Upper lobe of right lung (tissue), 1 donor: ENCODE data around the gene PELI1. TPM values are rescaled to one million over a fixed set of nuclear protein-coding genes. Genes with fewer than 3 reads are reported as not detected.
A peak's percentile ranks its signal among the peaks of the same experiment; 100 is the strongest.

Experiments
- ATAC-seq: fragments of 200-7000 bp; cut with Tn5 transposase; one replicate; pipeline ENCODE4 v1.9.1; 2020; ENCODE audit warnings: mild to moderate bottlenecking, moderate library complexity
- DNase-seq: peaks from one replicate; pipeline ENCODE4 v3.0.0-alpha.2; 2020
- H3K27ac ChIP-seq: fragments of 200-600 bp; one replicate; pipeline ENCODE4 v1.8.0; 2022
- H3K27me3 ChIP-seq: fragments of 200-600 bp; one replicate; pipeline ENCODE4 v1.8.0; 2022; ENCODE audit warnings: mild to moderate bottlenecking
- H3K36me3 ChIP-seq: fragments of 200-600 bp; one replicate; pipeline ENCODE4 v1.8.0; 2022
- H3K4me1 ChIP-seq: fragments of 200-600 bp; one replicate; pipeline ENCODE4 v1.8.0; 2022
- H3K4me3 ChIP-seq: fragments of 200-600 bp; one replicate; pipeline ENCODE4 v1.8.0; 2022; ENCODE audit warnings: mild to moderate bottlenecking
- H3K9me3 ChIP-seq: fragments of 200-600 bp; one replicate; pipeline ENCODE4 v1.8.0; 2022
- CTCF ChIP-seq: fragments of 200-600 bp; IDR thresholded peaks from one replicate; pipeline ENCODE4 v1.8.0; 2022; ENCODE audit warnings: antibody characterized with exemption
- intact Hi-C: fragments of 100-400 bp; cut with DNase I; formaldehyde crosslinking; loops from one replicate; pipeline ENCODE4 v1.11.0; 2022
- total RNA-seq: library from RNA; stranded (reverse); fragmentation: NEBNext Ultra II Directional; extraction: Animal tissue kit (Norgen Biotek cat#: 25700); gene quantifications from one replicate; pipeline ENCODE4 v1.2.1, GENCODE V29; 2021
- donor health status: DM: no; HTN: yes; CAD: no; lungs with severe emphysema.

Gene PELI1
- total RNA-seq, 1 donor from 2014 or later: 35.8 TPM

DNA sequence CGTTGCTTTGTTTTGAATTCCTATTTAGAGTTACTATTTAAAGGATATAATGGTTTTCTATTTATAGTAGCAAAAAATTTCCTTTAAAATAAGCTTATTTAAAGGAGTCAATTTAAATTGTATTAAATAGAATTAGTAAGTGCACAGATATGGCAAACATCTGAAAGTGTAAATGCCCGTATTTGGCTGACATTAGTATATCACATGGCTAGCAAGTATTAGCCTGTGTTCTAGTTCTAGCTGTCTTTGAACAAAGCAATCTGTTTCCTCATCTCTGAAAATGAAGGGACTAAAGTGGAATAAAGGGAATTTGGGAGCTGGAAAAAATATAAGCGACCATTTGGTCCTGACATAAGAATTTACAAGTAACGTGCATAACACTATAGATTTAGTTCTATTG is 32.2 kb downstream of the PELI1 start:
- DNase-seq (no peak), ATAC-seq (no peak)
- Histone ChIP-seq H3K4me1 (peaks cover 54% of the 10 kb centered on the region), H3K36me3 (peaks cover 11% of the 10 kb centered on the region), H3K9me3 (no peaks in the 10 kb centered on the region), H3K4me3 (no peak overlapping the region), H3K27ac (no peak overlapping the region), H3K27me3 (no peaks in the 10 kb centered on the region)
- TF ChIP-seq CTCF: no peak
- intact Hi-C loops: no loop called here

DNA sequence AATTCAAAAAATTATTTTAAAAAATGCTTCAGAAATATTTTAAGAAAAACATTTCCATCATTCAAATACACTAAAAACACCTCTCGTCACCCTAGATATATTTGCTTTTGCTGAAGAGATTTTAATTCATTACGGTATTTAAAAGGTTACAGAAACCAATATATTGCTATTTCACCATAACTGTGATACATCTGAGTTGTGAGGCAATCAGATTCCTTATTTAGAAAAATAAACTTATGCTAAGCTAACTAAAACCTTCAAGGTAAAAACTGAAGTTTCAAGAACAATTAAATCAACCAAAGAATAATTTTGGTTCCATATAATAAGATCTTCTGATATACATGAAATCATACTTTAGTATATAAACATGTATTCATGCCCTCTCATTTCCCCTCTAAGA is 32.8 kb downstream of the PELI1 start:
- peaks cover 15% of the 10 kb centered on the region for H3K36me3 ChIP-seq
- no peaks in the 10 kb centered on the region for H3K9me3 ChIP-seq
- peaks cover 50% of the 10 kb centered on the region for H3K4me1 ChIP-seq
- DNase-seq (no peak), ATAC-seq (no peak)
- no peaks in the 10 kb centered on the region for H3K27me3 ChIP-seq
- no peak overlapping the region for H3K4me3 ChIP-seq
- intact Hi-C loops: no loop called here
- TF ChIP-seq CTCF: no peak
- H3K27ac ChIP-seq: no peak overlapping the region

GRCh38 chr2:64108666-64109241 is 35.5 kb downstream of the PELI1 start:
- ATAC-seq: no peak
- TF ChIP-seq CTCF: no peak
- Histone ChIP-seq H3K27ac (no peak overlapping the region), H3K4me1 (peaks cover 36% of the 10 kb centered on the region), H3K9me3 (no peaks in the 10 kb centered on the region), H3K27me3 (no peaks in the 10 kb centered on the region), H3K4me3 (no peak overlapping the region), H3K36me3 (peaks cover 15% of the 10 kb centered on the region)
- intact Hi-C loops: no loop called here
- DNase-seq: no peak

DNA sequence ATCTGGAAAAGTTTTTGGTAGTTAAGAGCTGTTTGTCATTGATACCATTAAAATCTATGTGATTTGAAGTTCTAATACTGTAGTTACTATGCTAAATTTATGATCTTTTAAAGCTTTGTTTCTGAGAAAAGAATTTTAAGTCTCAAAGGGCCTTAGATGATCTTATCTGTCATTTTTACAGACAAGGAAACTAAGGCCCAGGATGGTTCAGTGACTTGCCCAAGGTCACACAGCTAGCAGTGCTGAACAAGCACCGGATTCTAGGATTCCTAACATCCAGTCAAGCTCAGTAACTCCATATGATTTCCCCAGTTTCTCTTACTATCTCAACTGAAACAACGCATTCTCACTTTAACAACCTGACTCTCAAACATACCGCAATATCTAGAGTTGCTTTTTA is 37.7 kb downstream of the PELI1 start:
- no peak overlapping the region for H3K4me3 ChIP-seq
- no peaks in the 10 kb centered on the region for H3K9me3 ChIP-seq
- H3K27me3 ChIP-seq: no peaks in the 10 kb centered on the region
- H3K36me3 ChIP-seq: peaks cover 15% of the 10 kb centered on the region
- no peak for ATAC-seq
- intact Hi-C loops: no loop called here
- H3K27ac ChIP-seq: no peak overlapping the region
- no peak for TF ChIP-seq CTCF
- peaks cover 17% of the 10 kb centered on the region for H3K4me1 ChIP-seq
- no peak for DNase-seq

DNA sequence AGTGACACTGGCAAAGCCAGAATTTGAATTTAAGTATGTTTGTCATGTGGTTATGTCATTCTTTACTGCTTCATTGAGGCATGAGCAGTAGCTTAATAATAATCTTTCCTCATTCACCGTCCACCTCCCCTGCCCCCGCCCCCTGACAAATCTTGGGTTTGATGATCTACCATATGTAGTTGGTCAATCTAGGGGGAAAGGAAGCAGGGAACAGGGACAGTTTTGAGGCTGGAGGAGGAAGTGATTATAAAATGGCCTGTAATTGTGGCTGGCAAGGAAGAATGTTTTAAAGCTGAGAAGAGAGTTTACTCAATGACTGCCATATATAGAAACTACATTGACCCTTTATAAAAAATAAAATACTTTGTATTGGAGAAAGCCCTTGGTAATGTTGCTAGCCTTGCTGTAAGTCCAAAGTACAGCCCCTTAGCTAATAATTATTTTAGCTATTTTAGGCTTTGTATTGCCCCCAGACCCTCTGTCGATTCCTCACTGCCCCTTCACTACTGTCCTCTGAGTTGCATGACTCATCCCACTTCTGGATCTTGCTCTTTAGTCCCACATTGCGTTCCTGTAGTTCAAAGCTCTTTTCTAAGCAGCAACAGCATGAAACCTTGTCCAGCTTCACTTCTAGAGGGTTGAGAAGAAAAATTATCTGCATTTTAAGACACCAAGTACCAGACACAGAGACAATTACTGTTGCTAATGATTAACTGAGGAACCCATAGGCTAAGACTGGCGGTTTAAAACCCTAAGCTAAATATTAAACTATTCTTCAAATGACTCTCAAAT is 38.4 kb downstream of the PELI1 start:
- H3K27me3 ChIP-seq: no peaks in the 10 kb centered on the region
- TF ChIP-seq CTCF: no peak
- intact Hi-C loops: no loop called here
- H3K36me3 ChIP-seq: peaks cover 15% of the 10 kb centered on the region
- H3K9me3 ChIP-seq: no peaks in the 10 kb centered on the region
- no peak overlapping the region for H3K4me3 ChIP-seq
- ATAC-seq (peak; percentile 50), DNase-seq (no peak)
- peaks cover 12% of the 10 kb centered on the region for H3K4me1 ChIP-seq
- H3K27ac ChIP-seq: no peak overlapping the region
